A549 treated with Hydrocortisone at 1 μM for 4 hours (cell line): ENCODE data around the gene KRT38. TPM values are rescaled to one million over a fixed set of nuclear protein-coding genes. Genes with fewer than 3 reads are reported as not detected.

Experiments
- total RNA-seq: library from RNA; stranded (reverse); fragments of 200-300 nt; extraction: Qiagen RNA extraction; gene quantifications from 5 replicates; pipeline ENCODE4 v1.2.3, GENCODE V29; 2022

The KRT38 gene
- total RNA-seq, result not detected in 5 replicates

GRCh38 chr17:41440531-41441033 lies at the start of gene KRT38:
Gene KRT38 (minus strand): TSS chr17:41440983. CDS start chr17:41440921, 62 bp downstream.

GRCh38 chr17:41489531-41489930 lies 48.7 kb upstream of the KRT38 start, which contains the start of gene KRT36:
Gene KRT36 (minus strand): TSS chr17:41489910. CDS start chr17:41489864, 46 bp downstream.

GRCh38 chr17:41481036-41481435 lies 40.3 kb upstream of the KRT38 start, which contains the start of gene KRT35:
Gene KRT35 (minus strand): TSS chr17:41481151. CDS start chr17:41481097, 54 bp downstream.

GRCh38 chr17:41466988-41467387 lies 26.2 kb upstream of the KRT38 start, which contains the start of gene KRT32:
Gene KRT32 (minus strand): TSS chr17:41467386. CDS start chr17:41467325, 61 bp downstream.

GRCh38 chr17:41424111-41424635 lies 16.6 kb downstream of the KRT38 start, which contains the start of gene KRT37:
Gene KRT37 (minus strand): TSS chr17:41424585. CDS start chr17:41424523, 62 bp downstream.

GRCh38 chr17:41396996-41397660 lies 43.7 kb downstream of the KRT38 start, which contains the start of gene KRT31:
Gene KRT31 (minus strand): TSS chr17:41397608. CDS start chr17:41397539, 69 bp downstream.

Other genes starting within 250 kb of the KRT38 start
- gene KRTAP9-2, start 214.3 kb downstream of the KRT38 start, total RNA-seq, result not detected in 5 replicates
- gene KRTAP9-3, start 208.5 kb downstream of the KRT38 start, total RNA-seq, result not detected in 5 replicates
- gene KRTAP9-8, start 203.0 kb downstream of the KRT38 start, total RNA-seq, result not detected in 5 replicates
- gene KRTAP9-4, start 191.3 kb downstream of the KRT38 start, total RNA-seq, result not detected in 5 replicates
- not detected in 5 replicates for gene KRTAP9-9, start 185.6 kb downstream of the KRT38 start, total RNA-seq
- not detected in 5 replicates for gene KRTAP9-6, start 175.6 kb downstream of the KRT38 start, total RNA-seq
- gene KRTAP9-7, start 165.3 kb downstream of the KRT38 start, total RNA-seq, result not detected in 5 replicates
- gene KRTAP29-1, start 138.1 kb downstream of the KRT38 start, total RNA-seq, result not detected in 5 replicates
- not detected in 5 replicates for gene KRTAP16-1, start 131.7 kb downstream of the KRT38 start, total RNA-seq
- gene KRTAP17-1, start 125.3 kb downstream of the KRT38 start, total RNA-seq, result not detected in 5 replicates
- not detected in 5 replicates for gene KRT33A, start 90.2 kb downstream of the KRT38 start, total RNA-seq
- not detected in 5 replicates for gene KRT33B, start 71.2 kb downstream of the KRT38 start, total RNA-seq
- gene KRT34, start 58.7 kb downstream of the KRT38 start, total RNA-seq, result 0.22 to 0.52 TPM (median 0.46 TPM) in 5 replicates
- gene KRT31, start 43.4 kb downstream of the KRT38 start, total RNA-seq, result not detected in 5 replicates
- gene KRT37, start 16.4 kb downstream of the KRT38 start, total RNA-seq, result not detected in 5 replicates
- gene KRT32, start 26.4 kb upstream of the KRT38 start, total RNA-seq, result 0.05 to 0.07 TPM (median 0.06 TPM) in 3 of 5 replicates, not detected in the others
- gene KRT35, start 40.2 kb upstream of the KRT38 start, total RNA-seq, result not detected in 5 replicates
- gene KRT36, start 48.9 kb upstream of the KRT38 start, total RNA-seq, result not detected in 5 replicates
- gene KRT13, start 64.6 kb upstream of the KRT38 start, total RNA-seq, result 0.09 to 0.29 TPM (median 0.24 TPM) in 5 replicates
- gene KRT15, start 77.9 kb upstream of the KRT38 start, total RNA-seq, result 2.1 to 3.9 TPM (median 3.2 TPM) in 5 replicates
- 40.6 to 55.7 TPM (median 46.2 TPM) in 5 replicates for gene KRT19, start 87.3 kb upstream of the KRT38 start, total RNA-seq
- not detected in 5 replicates for gene KRT9, start 131.1 kb upstream of the KRT38 start, total RNA-seq
- gene KRT14, start 145.9 kb upstream of the KRT38 start, total RNA-seq, result 0.08 to 0.17 TPM (median 0.13 TPM) in 4 of 5 replicates, not detected in the other
- 0.51 to 1.3 TPM (median 1.1 TPM) in 5 replicates for gene KRT16, start 171.8 kb upstream of the KRT38 start, total RNA-seq
- gene KRT17, start 183.6 kb upstream of the KRT38 start, total RNA-seq, result 0.54 to 1.9 TPM (median 0.78 TPM) in 5 replicates
- 1,220 to 1,509 TPM (median 1,323 TPM) in 5 replicates for gene EIF1, start 247.9 kb upstream of the KRT38 start, total RNA-seq